WTC11 (cell line): Measurements from ENCODE around the gene TTC39C.

Source experiments
- CREM ChIP-seq: sonication (generic); formaldehyde crosslinking; IDR thresholded peaks from 2 replicates; pipeline ENCODE4 v1.8.1; 2022; ENCODE audit warnings: mild to moderate bottlenecking, missing genetic modification reagents, moderate library complexity
- ELF4 ChIP-seq: sonication (generic); formaldehyde crosslinking; IDR thresholded peaks from 2 replicates; pipeline ENCODE4 v1.8.1; 2022; ENCODE audit warnings: low read depth, mild to moderate bottlenecking, moderate library complexity, missing genetic modification reagents
- ETV6 ChIP-seq: sonication (generic); formaldehyde crosslinking; IDR thresholded peaks from 2 replicates; pipeline ENCODE4 v1.8.1; 2022; ENCODE audit warnings: mild to moderate bottlenecking, missing genetic modification reagents
- JUN ChIP-seq: sonication (generic); formaldehyde crosslinking; IDR thresholded peaks from 2 replicates; pipeline ENCODE4 v1.8.0; 2023; ENCODE audit warnings: mild to moderate bottlenecking, missing genetic modification reagents
- KAT7 ChIP-seq: sonication (generic); formaldehyde crosslinking; IDR thresholded peaks from 2 replicates; pipeline ENCODE4 v1.8.1; 2023; ENCODE audit warnings: missing genetic modification reagents, mild to moderate bottlenecking, borderline replicate concordance
- RELA ChIP-seq: sonication (generic); formaldehyde crosslinking; IDR thresholded peaks from 2 replicates; pipeline ENCODE4 v1.8.1; 2022; ENCODE audit warnings: missing genetic modification reagents, mild to moderate bottlenecking, borderline replicate concordance
- RORB ChIP-seq: fragments of 250-450 bp; sonication (Bioruptor Pico); IDR thresholded peaks from 2 replicates; pipeline ENCODE4 v1.9.0; 2021; ENCODE audit warnings: mild to moderate bottlenecking
- SP1 ChIP-seq: sonication (generic); formaldehyde crosslinking; conservative IDR thresholded peaks from 2 replicates; pipeline ENCODE4 v1.8.1; 2022; ENCODE audit warnings: missing genetic modification reagents
- ZNF671 ChIP-seq: fragments of 250-450 bp; sonication (Bioruptor Pico); IDR thresholded peaks from 2 replicates; pipeline ENCODE4 v1.8.0; 2021; ENCODE audit warnings: mild to moderate bottlenecking
- TF ChIP-seq, protein P1 (sequence below): fragments of 200-600 bp; IDR thresholded peaks from 2 replicates; pipeline ENCODE4 v1.8.0; 2022; ENCODE audit warnings: antibody characterized with exemption
- TF ChIP-seq, protein P2 (sequence below): sonication (generic); formaldehyde crosslinking; IDR thresholded peaks from 2 replicates; pipeline ENCODE4 v1.8.0; 2022; ENCODE audit warnings: mild to moderate bottlenecking, missing genetic modification reagents

DNA sequence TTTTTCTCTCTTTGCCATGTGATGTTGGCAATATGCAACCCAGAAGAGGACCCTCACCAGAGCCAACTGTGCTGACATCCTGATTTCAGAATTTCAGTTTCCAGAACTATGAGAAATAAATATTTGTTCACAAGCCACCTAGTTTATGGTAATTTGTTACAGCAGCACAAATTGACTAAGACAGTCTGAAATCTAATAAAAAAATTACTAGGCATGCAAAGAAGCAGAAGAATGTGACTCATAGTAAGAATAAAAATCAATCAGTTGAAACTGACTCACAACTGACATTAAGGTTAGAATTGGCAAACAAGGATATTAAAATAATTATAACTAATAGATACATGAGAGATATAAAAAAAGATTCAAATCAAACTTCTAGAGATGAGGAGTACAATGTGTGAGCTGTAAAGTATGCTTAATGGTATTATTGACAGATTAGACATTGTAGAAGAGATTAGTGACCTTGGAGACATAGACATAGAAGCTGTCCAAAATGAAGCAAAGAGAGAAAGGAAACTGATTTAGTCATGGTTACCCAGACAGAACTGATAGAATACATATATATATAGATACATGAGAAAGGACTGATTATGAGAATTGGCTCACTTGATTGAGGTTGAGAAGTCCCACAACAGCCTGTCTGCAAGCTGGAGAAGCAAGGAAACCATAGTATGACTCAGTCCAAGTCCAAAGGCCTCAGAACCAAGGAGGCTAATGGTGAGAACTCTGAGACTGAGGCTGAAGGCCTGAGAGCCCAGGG, 27.8 kb upstream of the TTC39C start:
- TF ChIP-seq RORB, result no peak
- TF ChIP-seq, protein P1, sequence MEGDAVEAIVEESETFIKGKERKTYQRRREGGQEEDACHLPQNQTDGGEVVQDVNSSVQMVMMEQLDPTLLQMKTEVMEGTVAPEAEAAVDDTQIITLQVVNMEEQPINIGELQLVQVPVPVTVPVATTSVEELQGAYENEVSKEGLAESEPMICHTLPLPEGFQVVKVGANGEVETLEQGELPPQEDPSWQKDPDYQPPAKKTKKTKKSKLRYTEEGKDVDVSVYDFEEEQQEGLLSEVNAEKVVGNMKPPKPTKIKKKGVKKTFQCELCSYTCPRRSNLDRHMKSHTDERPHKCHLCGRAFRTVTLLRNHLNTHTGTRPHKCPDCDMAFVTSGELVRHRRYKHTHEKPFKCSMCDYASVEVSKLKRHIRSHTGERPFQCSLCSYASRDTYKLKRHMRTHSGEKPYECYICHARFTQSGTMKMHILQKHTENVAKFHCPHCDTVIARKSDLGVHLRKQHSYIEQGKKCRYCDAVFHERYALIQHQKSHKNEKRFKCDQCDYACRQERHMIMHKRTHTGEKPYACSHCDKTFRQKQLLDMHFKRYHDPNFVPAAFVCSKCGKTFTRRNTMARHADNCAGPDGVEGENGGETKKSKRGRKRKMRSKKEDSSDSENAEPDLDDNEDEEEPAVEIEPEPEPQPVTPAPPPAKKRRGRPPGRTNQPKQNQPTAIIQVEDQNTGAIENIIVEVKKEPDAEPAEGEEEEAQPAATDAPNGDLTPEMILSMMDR, result no peak
- no peak for TF ChIP-seq CREM
- TF ChIP-seq KAT7 (CRISPR knock-in tag), result no peak
- no peak for TF ChIP-seq SP1
- TF ChIP-seq ELF4, result no peak
- TF ChIP-seq, protein P2, sequence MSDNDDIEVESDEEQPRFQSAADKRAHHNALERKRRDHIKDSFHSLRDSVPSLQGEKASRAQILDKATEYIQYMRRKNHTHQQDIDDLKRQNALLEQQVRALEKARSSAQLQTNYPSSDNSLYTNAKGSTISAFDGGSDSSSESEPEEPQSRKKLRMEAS (CRISPR knock-in tag), result no peak
- no peak for TF ChIP-seq RELA
- no peak for TF ChIP-seq ZNF671 (CRISPR knock-in tag)
- TF ChIP-seq ETV6, result no peak
- no peak for TF ChIP-seq JUN (CRISPR knock-in tag)
